Dermis blood vessel endothelial cell (primary cell): Measurements from ENCODE around the gene ZXDC. TPM values are rescaled to one million over a fixed set of nuclear protein-coding genes. Genes with fewer than 3 reads are reported as not detected.

Experiments
- DNase-seq: peaks from one replicate; pipeline ENCODE4 v3.0.0; 2010
- total RNA-seq: library from RNA; depleted of rRNA; stranded (reverse); fragments of >200 nt; gene quantifications from 2 replicates; pipeline ENCODE4 v1.2.3, GENCODE V29; 2014

The ZXDC gene
- total RNA-seq, 1 donor from 2014 or later, result 22.8 TPM

DNA sequence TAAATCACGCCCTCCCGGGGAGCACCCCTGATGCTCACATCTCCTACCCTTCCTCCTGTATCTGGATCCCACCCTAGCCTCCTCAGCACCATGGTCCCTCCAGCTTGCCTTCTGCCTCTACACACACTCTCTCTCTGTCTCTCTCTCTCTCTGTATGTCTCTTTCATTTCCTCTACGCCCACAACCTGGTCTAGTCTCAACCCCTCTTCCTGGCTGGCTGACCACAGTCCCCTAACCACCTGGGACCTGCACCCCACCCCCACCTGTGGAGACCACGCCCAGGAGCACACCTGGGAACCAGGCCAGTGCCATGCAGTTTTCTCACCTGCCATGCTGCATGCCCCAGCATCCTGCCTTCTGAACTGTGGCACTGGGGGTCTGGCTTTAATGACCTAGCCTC is 84.9 kb downstream of the ZXDC start:
- DNase-seq, result no peak

DNA sequence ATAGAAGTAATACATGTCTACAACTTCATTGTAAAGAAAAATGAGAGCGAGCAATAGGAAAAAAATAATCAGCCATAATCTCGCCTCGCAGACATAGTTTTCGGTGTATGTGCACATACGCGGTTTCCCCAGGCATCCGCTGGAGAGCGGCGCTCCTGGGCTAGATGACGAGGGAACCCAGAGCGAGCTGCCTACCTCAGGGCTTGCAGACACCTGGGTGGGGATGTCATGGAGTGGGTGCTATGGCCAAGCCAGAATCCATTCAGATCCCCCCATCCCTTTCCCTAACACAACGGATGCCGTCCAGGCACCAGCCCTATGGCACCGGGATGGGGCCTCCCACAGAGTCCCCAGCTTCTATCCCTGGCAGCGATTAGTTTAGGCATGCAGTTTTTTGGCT is 85.5 kb downstream of the ZXDC start:
- DNase-seq, result no peak

DNA sequence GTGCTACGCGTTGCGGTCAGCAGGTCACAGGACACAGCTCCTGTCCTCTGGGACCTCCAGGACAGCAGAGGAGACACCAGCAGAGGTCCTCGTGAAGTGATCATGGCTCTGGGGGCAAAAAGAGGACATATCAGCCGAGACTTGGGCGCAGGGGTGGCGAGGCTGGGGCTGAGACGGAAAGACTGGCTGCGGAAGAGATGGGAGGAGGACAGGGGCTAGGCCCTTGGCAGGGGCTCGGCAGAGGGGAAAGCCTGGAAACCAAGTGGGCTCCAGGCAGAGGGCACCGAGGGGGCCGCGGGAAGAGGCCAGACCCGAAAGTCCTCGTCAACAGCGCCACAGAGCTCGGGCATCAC is 85.9 kb downstream of the ZXDC start:
- no peak for DNase-seq

DNA sequence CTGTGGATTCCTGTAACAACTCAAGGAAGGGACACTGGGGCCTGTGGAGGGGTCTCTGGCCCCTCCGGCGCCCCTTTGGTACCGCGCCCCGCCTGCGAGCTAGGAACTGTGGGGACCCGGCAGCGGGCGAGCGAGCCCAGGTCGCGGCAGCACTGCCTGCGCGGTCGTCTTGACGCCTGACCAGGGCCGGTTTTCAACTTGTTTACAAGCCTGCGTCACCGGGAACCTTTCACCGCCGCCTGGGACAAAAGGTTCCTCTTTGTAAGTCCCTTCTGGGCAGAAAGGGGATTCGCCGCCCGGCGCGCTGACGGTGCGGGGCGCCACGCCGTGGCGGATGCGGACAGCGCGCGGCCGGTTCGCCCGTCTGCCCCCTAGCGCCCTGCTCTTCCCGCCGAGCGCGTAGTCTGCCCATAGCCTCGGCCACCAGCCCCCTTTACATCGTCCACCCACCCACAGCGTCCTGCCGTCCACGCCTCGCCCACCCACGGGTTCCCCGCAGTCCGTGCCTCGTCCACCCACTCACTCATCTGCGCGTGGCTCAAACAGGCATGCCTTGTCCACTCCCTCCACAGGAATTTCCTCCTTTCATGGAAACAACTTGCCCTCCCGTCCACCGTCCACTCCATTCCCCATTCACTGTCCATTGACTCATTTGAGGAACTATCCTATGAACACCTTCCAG is 86.4 kb downstream of the ZXDC start:
- DNase-seq, result peak; percentile 90

Other genes with a start within 250 kb of the ZXDC start
- 4.0 and 5.6 TPM in 2 replicates for gene KLF15, start 118.5 kb downstream of the ZXDC start, total RNA-seq
- not detected in 2 replicates for gene CFAP100, start 81.0 kb downstream of the ZXDC start, total RNA-seq
- gene UROC1, start 41.9 kb upstream of the ZXDC start, total RNA-seq, result 0.19 TPM in 1 of 2 replicates, not detected in the other
- gene CHST13, start 48.3 kb upstream of the ZXDC start, total RNA-seq, result 0.14 TPM in 1 of 2 replicates, not detected in the other
- not detected in 2 replicates for gene C3orf22, start 83.0 kb upstream of the ZXDC start, total RNA-seq
- gene TXNRD3, start 179.2 kb upstream of the ZXDC start, total RNA-seq, result 7.3 and 9.4 TPM in 2 replicates
- 3.7 and 5.6 TPM in 2 replicates for gene CHCHD6, start 228.3 kb upstream of the ZXDC start, total RNA-seq